ENCODE results near the gene RYR3. TPM values are rescaled to one million over a fixed set of nuclear protein-coding genes. Genes with fewer than 3 reads are reported as not detected.

RYR3 gene
- total RNA-seq, 1 donor from 2014 or later = 18.5 TPM

DNA sequence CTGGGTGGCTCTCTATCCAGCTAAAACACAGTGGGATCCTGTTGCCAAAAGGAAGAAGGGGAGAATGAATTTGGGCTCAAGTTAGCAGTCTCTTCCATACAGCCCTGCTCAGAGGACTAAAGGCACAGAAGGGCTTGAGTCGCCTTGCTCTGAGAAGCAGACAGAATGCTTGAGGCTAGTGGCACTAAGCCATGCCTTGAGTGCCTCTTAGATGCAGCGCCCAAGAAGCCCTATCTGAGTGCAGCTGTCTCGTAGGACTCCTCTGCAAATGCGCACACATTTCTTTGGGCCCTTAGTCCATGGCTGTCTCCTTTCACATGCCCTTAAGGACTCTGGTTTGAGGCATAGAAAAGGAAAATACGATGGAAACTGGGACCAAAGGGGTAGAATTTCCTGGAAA, 446.2 kb downstream of the RYR3 start:
- intact Hi-C loops (cut with DNase I) = no loop called here
- DNase-seq (ENCODE audit: low spot score) (no peak), ATAC-seq (no peak)

DNA sequence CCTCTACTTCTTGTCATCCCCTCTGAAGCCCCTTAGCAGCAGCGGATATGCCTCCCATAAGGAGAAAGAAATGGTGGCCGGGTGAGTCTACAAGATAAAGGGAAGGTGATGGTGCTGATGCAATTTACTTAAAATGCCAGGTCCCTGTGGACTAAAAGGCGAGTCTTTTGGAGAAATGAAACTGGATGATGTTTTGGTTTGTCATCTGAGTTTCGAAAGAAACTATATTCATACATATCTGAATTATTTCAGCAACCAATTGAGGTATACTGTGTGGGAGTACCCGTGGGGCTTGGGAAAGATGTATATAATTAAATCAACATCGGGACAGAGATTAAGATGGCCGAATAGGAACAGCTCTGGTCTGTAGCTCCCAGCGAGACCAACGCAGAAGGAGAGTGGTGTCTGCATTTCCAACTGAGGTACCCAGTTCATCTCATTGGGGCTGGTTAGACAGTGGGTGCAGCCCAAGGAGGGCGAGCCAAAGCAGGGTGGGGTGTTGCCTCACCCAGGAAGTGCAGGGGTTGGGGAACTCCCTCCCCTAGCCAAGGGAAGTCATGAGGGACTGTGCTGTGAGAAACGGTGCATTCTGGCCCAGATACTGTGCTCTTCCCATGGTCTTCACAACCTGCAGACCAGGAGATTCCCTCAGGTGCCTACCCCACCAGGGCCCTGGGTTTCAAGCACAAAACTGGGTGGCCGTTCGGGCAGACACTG, 446.9 kb downstream of the RYR3 start:
- DNase-seq (ENCODE audit: low spot score) (no peak), ATAC-seq (no peak)
- intact Hi-C loops (cut with DNase I) = no loop called here

DNA sequence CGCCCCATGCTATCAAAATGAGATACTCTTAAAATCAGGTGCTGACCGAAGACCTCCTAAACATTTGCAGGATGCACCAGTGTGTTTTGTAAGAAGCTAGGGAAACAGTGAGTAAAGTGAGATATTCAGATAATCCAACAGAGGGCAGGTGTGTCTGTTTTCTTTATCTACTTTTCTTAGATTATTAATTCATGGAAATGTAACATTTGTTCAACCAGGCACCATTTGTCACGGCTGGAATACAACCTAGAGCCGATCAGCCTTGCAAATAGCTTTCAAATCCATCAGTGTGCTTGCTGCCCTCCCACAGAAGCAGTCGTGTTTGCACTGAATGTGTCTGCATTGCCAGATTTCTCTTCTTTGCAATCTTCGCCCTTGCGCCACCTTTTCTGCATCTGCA, 455.6 kb downstream of the RYR3 start:
- ATAC-seq = no peak
- no peak for DNase-seq (ENCODE audit: low spot score)
- intact Hi-C loops (cut with DNase I) = loop anchor here (5.0 kb wide), 1 partner anchor 1921 kb away; no protein-coding TSS in a partner anchor

DNA sequence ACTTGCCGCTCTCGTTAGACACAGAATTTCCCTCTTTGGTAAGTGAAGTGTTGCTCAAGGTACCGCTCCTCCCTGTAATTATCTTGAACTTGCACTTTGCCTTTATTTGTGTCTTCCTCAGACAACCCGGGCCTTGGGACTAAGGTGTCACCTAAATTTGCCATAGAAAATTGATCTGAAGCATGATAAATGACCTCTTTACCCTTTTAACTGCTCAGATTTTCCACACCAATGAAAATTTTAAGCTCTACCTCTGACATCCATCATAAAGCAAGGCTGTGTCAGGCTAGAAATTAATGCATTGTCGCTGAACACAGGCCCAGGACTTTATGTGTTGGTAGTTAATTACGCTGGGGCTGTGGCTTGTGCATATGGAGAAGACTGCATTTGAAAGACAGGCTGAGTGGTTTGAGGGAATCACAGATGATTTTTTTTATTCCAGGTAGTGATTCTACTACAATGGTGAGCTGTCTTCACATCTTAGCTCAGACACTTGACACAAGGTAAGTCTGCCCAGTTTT, 458.0 kb downstream of the RYR3 start:
- intact Hi-C loops (cut with DNase I) = loop anchor here (5.0 kb wide), 1 partner anchor 1919 kb away; no protein-coding TSS in a partner anchor
- DNase-seq (ENCODE audit: low spot score) = no peak
- no peak for ATAC-seq

DNA sequence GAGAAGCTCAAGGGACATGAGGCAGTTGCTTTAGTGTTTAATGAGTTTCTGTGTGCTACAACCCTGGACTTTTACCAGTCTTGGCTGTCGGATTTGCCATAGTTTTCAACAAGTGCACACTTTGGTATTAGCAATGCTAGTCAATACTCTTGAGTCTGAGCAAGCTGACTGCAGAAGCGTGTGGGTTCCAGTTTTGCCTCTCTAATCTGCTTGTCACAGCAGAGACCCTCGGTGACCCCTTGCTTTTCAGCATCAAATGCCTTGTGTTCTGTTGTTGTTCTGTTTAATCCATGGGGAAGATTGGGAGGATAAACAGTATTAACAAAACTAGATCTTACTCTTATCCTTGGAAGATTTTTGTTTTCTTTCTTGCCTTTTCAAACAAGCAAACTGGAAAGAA, 463.2 kb downstream of the RYR3 start:
- no peak for DNase-seq (ENCODE audit: low spot score)
- ATAC-seq = no peak
- intact Hi-C loops (cut with DNase I) = no loop called here

DNA sequence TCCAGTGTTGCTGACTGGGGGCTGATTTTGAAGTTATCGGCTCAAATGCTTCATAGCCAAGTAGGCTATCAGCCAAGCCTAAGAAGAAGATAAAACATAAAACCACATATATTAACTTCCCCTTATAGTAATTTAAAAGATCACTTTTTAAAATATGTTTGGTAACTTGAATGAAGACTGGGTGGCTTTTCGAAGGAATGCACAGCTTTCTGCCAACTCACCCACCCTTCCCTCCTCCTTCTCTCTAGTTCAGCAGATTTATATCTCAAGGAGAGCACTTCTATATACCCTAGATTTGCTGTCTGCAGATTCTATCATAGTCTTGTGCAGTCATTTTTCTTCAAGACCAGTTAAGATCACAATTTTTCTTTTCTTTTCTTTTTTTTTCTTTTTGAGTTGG, 468.1 kb downstream of the RYR3 start:
- DNase-seq (ENCODE audit: low spot score) = no peak
- no peak for ATAC-seq
- intact Hi-C loops (cut with DNase I) = no loop called here

DNA sequence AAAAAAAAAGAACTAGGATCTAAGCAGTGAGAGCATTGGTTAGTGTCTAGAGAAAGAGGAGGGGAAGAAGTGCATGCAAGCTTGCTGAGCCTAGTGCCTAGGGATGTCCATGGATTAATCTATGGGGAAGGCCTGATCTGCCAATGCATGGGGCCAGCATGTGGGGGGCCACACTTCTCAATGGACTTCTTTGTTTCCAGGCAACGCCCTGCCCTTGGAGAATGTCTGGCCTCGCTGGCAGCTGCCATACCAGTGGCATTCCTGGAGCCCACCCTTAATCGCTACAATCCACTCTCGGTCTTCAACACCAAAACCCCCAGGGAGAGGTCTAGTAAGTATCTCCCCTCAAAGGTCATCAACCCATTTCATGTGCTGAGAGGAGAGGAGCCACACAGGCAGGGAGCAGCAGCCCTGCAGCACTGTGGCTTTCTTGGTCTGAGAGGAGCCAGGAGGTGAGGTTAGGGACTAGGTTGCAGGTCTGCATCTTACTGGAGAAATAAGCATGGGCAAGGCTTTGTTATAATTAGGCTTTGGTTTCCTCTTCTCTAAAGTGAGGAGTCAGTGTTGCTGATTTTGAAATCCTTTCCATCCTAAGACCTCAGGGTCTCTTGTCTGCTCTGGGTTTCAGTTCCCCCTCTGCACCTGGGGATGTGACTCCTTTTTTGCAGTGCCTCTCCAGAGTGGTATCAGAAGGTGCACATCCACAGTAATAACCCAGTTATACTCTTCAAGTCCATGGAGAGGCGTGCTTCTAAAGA, 469.4 kb downstream of the RYR3 start:
- ATAC-seq (no peak), DNase-seq (ENCODE audit: low spot score) (no peak)
- intact Hi-C loops (cut with DNase I) = no loop called here

DNA sequence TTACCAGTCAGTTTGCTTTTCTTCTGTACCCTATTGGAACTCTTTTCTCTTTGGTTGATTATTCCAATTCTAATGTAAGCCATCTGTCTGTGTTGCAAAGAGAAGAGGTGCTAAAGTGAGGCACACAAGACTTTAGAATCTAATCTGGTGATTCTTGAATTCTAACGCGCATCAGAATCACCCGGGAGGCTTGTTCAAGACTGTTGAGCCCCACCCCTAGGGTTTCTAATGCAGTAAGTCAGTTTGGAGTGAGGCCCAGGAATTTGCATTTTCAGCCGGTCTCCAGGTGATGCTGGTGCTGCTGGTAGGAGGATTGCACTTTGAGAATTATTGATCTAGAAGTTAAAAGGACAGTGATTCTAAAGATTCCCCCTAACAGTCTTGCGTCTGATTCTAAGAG, 472.2 kb downstream of the RYR3 start:
- intact Hi-C loops (cut with DNase I) = no loop called here
- no peak for DNase-seq (ENCODE audit: low spot score)
- ATAC-seq = no peak

DNA sequence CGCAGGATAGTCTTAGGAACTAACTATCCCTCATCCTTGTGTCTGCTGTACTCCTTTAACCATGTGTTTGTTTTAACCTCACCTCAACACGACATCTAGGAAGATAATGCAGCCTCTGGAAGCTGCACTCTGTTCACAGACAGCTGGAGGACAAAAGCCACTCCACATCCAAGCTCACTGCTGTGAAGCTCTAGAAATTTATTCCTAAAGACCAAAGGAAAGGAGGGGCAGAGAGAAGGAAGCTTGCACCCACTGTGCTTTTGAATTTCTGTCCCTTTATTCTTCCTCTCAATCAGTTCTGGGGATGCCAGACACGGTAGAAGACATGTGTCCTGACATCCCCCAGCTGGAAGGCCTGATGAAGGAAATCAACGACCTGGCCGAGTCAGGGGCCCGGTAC, 474.6 kb downstream of the RYR3 start:
- DNase-seq (ENCODE audit: low spot score) (no peak), ATAC-seq (no peak)
- intact Hi-C loops (cut with DNase I) = no loop called here

DNA sequence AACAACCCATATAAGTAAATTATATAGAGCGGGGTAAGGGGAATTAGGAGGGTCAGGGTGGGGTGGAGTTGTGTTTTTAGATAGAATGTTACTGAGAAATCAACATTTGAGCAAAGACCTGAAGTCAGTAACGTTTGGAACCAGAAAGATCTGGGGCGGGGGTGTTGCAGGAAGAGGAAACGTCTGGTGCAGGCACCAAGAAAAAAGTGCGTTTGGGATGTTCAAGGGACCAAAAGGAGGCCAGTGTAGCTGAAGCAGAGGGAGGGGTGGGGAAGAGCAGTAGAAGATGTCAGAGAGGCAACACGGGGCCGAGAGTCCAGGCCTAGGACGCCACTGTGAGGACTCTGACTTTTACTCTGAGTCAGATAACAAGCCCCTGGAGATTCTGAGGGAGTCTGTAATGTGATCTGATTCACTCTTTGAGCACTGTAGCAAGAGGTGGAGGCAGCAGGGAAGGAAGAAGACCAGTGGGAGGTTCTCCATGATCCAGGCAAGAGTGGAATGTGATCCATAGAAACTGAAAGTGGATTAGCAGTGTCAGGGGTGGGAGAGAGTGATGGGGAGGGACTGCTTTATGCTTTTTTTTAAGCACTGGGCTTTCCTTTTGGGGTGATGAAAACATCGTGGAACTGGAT, 478.3 kb downstream of the RYR3 start:
- intact Hi-C loops (cut with DNase I) = no loop called here
- DNase-seq (ENCODE audit: low spot score) = no peak
- ATAC-seq = peak; percentile 13

DNA sequence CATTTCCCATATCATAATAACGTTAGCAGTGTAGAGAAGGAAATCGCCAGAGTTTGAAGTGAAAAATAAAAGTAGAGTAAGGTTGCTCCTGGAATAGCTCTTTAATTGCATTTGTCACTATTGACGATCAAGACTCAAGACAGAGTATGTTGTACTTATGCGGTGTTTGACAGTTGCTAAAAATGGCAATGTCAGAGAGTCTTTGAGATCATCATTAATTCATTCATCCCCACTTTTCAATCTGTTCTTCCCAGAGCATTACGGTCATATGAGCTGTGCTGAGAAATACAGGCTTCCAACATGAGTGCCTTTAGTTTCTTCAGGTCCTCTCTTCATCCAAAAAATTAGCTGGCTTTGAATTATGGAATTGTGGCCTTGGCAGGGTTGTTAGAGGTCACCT, 483.7 kb downstream of the RYR3 start:
- DNase-seq (ENCODE audit: low spot score) (no peak), ATAC-seq (no peak)
- intact Hi-C loops (cut with DNase I) = no loop called here

DNA sequence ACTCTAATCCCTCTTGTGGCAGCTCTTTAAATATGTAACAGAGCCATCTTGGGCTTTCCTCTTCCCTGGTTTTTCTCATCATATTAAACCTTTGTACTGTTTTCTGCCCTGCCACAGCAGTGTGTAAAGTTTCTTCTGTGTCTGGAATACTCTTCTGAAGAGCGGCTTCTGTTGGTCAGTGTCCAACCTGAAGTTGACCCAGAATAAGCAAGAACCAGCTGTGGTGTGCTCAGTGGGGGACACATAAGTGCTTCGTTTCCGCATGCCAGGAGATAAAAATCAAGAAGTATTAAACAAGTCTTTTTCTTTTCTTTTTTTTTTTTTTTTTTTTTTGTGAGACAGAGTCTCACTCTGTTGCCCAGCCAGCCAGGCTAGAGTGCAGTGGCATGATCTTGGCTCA, 484.3 kb downstream of the RYR3 start:
- DNase-seq (ENCODE audit: low spot score) = no peak
- intact Hi-C loops (cut with DNase I) = no loop called here
- no peak for ATAC-seq

DNA sequence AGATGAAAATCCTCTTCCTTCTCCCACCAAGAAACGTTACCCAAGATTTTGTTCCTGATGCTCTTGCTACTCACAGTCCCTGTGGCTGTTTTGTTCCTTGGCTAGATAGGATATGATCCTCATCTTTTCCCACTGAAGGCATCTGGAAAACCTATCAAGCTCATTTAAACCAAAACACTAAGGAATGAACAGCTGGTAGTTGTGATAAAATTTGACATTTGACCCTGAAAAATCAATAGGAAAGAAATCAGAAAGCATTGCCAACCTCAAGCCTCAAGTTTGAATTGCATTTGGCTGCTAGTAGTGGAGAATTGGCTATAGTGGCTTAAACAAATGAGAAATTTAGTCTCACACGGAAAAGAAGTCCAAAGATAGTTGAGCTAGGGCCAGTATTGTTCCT, 486.9 kb downstream of the RYR3 start:
- ATAC-seq (no peak), DNase-seq (ENCODE audit: low spot score) (no peak)
- intact Hi-C loops (cut with DNase I) = no loop called here

DNA sequence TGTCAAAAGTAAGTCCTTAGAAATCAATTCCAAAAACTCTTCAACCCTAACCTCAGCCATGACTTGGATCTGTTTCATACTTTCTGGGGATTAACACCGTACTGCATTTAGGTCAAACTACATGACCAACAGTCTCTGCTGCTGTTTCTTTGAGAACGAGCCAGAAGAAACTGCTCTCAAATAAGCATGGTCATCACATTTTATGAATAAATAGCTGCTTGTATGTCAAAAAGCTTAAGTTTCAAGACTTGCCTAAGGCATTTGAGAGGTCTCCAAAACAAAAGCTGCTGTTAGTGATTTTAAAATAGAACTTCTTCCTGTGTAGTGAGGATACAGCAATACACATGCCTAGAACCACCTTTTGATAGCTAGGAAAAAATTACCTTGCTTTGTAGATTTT, 491.2 kb downstream of the RYR3 start:
- no peak for ATAC-seq
- no peak for DNase-seq (ENCODE audit: low spot score)
- intact Hi-C loops (cut with DNase I) = no loop called here

DNA sequence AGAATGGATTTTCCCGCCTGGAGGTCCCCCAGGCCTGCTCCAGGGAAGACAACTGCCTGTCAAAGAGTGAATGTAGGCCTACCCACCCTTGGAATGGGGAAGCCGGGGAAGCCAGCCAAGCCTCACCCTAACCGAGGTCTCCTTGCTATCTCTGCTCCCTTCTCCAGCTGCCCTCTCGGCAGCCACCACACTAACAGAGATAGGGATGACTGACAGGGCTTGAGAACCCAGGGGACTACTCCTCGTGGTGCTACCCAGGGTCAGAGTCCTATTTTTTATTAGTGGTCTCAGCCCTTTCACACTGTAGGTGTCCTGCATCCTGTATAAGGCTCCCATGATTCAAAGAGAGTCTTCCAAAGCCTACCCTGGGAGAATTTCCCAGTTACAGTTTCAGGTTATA, 496.9 kb downstream of the RYR3 start:
- DNase-seq (ENCODE audit: low spot score) (no peak), ATAC-seq (no peak)
- intact Hi-C loops (cut with DNase I) = no loop called here

DNA sequence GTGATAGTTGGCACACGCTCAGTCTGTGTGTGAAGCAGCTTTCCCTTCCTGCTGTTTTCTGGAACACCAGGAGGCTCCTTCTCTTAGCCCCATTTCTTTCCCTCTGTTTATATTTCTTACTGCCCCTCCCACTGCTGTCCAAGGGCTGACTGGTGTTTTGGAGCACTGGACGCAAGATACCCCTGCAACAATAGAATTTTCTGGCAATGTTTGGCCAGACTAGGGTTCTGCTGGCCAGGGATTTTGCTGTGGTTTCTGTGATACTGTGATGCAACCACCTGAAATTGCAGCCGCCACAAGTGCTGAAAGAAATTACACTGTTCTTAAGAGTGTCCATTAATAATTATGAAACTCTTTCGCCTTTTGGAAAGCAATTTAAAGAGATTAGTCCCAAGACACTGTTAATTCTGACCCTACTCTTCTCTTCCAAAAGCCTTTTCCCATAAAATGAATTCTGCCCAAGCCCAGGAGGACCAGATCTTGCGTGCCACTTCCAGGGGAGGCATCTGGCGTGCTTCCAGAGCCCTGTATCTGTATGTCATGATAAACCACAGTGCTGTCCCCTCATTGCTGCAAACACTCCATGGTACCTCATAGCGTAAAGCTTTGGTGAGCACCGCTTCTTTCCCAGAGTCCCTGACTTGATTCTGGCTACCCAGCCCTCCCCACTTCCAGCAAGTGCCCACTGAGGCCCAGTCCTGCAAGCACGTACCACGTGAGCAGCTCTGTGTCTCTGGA, 498.1 kb downstream of the RYR3 start:
- peak; percentile 57 for ATAC-seq
- intact Hi-C loops (cut with DNase I) = no loop called here
- no peak for DNase-seq (ENCODE audit: low spot score)

DNA sequence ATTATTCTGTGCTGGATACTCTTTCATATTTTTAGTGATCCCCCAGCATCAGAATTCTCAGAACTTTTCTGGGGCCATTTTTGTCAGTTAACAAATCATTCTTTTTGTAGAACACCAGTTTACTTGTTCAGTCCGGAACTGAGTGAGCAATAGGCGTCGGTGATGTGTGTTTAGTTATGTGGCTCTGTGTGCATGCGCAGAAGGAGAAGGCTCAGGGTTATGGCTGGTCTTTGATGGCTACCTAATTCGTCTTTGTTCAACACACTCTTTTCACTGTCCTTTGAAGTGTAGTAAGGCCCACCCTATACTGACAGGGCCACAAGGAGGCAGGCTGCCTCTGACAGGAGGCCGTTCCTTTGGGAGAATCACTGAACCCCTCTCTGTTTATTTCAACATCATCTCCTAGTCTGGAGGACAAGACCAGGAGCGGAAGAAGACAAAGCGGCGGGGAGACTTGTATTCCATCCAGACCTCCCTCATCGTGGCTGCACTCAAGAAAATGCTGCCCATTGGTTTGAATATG, 499.4 kb downstream of the RYR3 start:
- ATAC-seq = no peak
- intact Hi-C loops (cut with DNase I) = no loop called here

DNA sequence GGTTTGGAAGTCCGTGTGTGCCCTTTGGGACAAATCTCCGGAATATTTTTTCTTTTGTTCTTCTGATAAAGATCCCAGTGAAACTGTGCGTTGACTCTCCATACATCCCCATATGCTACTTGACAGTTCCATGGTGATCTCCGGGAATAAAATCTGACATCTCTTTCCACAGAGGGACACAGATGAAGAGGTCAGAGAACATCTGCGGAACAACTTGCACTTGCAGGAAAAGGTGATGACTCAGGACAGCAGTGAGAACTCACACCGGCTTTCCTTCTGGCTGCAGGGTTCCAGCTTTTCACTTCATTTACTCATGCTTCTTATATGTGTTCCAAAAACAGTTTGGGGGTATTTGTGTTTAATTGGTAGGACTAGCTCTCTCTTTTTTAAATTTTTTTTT, 500.0 kb downstream of the RYR3 start:
- intact Hi-C loops (cut with DNase I) = no loop called here
- DNase-seq (ENCODE audit: low spot score) = no peak
- ATAC-seq = no peak

More for the DNA sequence above, 499.4 kb downstream of the RYR3 start:
- no peak for DNase-seq (ENCODE audit: low spot score)

DNA sequence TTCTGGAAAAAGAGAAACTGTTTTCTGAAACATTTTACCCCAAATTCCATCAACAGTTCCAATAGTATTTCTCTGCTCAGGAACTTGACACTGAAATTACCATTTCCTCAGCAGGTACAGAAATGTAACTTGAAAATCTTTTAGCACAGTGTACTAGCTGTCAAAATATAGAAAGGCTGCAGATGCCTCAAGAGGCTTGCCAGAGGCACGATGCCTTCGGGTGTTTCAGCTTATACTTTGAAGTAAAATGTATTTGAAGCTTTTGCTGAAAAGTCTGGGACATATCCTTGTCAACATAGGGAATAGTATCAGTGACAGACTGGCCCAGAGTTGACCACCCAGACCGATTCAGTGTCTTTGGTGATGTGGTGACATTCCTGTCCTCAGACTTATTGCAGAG, 503.1 kb downstream of the RYR3 start:
- intact Hi-C loops (cut with DNase I) = no loop called here

More for the DNA sequence above, 503.1 kb downstream of the RYR3 start:
- ATAC-seq (no peak), DNase-seq (ENCODE audit: low spot score) (no peak)

Measured in sciatic nerve (tissue), 2 donors.